NB4 (cell line): ENCODE measurements around the gene PRKCSH.

ENCODE experiments used
- MYC ChIP-seq: IDR thresholded peaks from 2 replicates; pipeline ENCODE4 v1.6.1; 2011; ENCODE audit warnings: low read depth, low read length
- POLR2A ChIP-seq: IDR thresholded peaks from 2 replicates; pipeline ENCODE4 v1.6.1; 2011; ENCODE audit warnings: mild to moderate bottlenecking; ENCODE audit not compliant: insufficient read length; ENCODE audit errors: extremely low read depth

DNA sequence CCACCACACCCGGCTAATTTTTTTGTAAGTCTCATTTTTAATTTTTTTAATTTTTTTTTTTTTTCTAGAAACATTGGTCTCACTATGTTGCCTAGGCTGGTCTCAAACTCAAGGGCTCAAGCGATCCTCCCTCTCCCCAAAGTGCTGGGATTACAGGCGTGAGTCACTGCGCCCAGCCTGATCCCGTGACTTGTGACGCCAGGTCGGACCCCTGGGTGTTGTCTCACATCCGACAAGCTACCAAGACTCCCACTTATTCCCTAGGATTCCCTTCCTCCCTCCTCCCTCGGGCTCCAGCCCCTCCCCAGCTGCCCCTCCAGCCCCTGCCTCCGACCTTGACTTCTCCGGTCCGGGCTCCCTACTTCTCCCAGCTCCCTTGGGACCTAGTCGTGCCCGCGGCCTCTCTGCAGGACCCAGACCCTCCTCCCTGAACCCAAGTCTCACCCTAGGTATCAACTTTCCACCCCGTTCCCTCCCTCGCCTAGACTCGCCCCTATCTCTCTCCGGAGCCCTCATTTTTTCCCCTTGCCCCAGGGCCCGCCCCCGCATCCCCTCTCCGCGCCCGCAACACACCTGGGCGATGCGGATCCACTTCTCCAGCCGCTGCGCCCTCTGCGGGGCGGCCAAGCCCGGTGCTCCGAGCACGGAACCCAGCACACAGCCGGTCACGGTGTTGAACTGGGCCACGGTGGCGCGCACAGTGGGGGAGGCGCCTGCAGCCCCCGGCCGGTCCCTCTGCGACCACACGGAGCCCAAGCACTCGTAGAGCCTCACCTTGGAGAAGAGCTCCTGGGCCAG, 29.4 kb upstream of the PRKCSH start:
- TF ChIP-seq POLR2A (no peak), MYC (no peak)
